SKM-1 (cell line): ENCODE results near the gene LCN2.

Experiments used
- DNase-seq: peaks from one replicate; lab custom pipeline; 2025; ENCODE audit not compliant: unreplicated experiment; lab: John Stamatoyannopoulos, UW

LCN2 gene

GRCh38 chr9:128190516-128191405, 41.5 kb downstream of the LCN2 start:
- no peak for DNase-seq

GRCh38 chr9:128191406-128192046, 42.3 kb downstream of the LCN2 start, which contains the start of gene CIZ1:
Gene CIZ1, minus strand, starts transcription at chr9:128191572. Its CDS starts 715 bp downstream, at chr9:128190857.
- DNase-seq = peak; percentile 60

GRCh38 chr9:128192601-128193371, 43.5 kb downstream of the LCN2 start:
- DNase-seq = no peak

GRCh38 chr9:128193469-128194096, 44.3 kb downstream of the LCN2 start:
- DNase-seq = no peak

GRCh38 chr9:128201441-128202369, 52.5 kb downstream of the LCN2 start:
- DNase-seq = no peak

- DNase-seq = no peak
These were observed 53.4 kb downstream of the LCN2 start for GRCh38 chr9:128202648-128203023.
